CD4-positive, alpha-beta T cell treated with Interleukin-4 for 1 hour (primary cell): ENCODE results near the gene JAKMIP1.
A peak's percentile ranks its signal among the peaks of the same experiment; 100 is the strongest.
"Not testable (repeated sequence)": the region's sequence is repeated elsewhere in the genome, so short reads cannot be mapped to it uniquely, and the experiment has no call there.

Experiments
- DNase-seq, 2 donors: peaks; one replicate each; pipeline ENCODE4 v3.0.0-alpha.2; 2020 to 2022

Gene JAKMIP1

GRCh38 chr4:6008766-6009385, 191.5 kb downstream of the JAKMIP1 start:
- no peak for DNase-seq

GRCh38 chr4:6008092-6008551, 192.2 kb downstream of the JAKMIP1 start:
- no peak for DNase-seq

- DNase-seq = no peak
Observed at GRCh38 chr4:6005175-6005574, 195.2 kb downstream of the JAKMIP1 start.

GRCh38 chr4:6003485-6003884, 196.9 kb downstream of the JAKMIP1 start:
- DNase-seq = not testable (repeated sequence)

- no peak for DNase-seq
Observed at GRCh38 chr4:6002926-6003325, 197.4 kb downstream of the JAKMIP1 start.

- peak in 1 of 2 donors; percentile 7 for DNase-seq
Observed at GRCh38 chr4:6002492-6002833, 197.9 kb downstream of the JAKMIP1 start.

GRCh38 chr4:6001680-6002491, 198.5 kb downstream of the JAKMIP1 start:
- peak in 1 of 2 donors; percentile 7 for DNase-seq

GRCh38 chr4:5999830-6000365, 200.5 kb downstream of the JAKMIP1 start:
- peak in 1 of 2 donors; percentile 6 for DNase-seq

- DNase-seq = peak in 1 of 2 donors; percentile 7
Observed at GRCh38 chr4:5999356-5999755, 201.0 kb downstream of the JAKMIP1 start.

- peak; percentile 35 to 44 for DNase-seq
Observed at GRCh38 chr4:5998333-5998936, 201.9 kb downstream of the JAKMIP1 start.

- peak in 1 of 2 donors; percentile 2 for DNase-seq
Observed at GRCh38 chr4:5996641-5997040, 203.7 kb downstream of the JAKMIP1 start.

GRCh38 chr4:5995901-5996623, 204.3 kb downstream of the JAKMIP1 start:
- DNase-seq = peak in 1 of 2 donors; percentile 10

GRCh38 chr4:5993876-5994811, 206.2 kb downstream of the JAKMIP1 start:
- peak in 1 of 2 donors; percentile 7 for DNase-seq

GRCh38 chr4:5993346-5993745, 207.0 kb downstream of the JAKMIP1 start:
- DNase-seq = not testable (repeated sequence)

GRCh38 chr4:5992828-5993321, 207.5 kb downstream of the JAKMIP1 start:
- DNase-seq = peak in 1 of 2 donors; percentile 6

- DNase-seq = peak in 1 of 2 donors; percentile 2
Observed at GRCh38 chr4:5992171-5992827, 208.1 kb downstream of the JAKMIP1 start.

- no peak for DNase-seq
Observed at GRCh38 chr4:5991405-5991804, 208.9 kb downstream of the JAKMIP1 start.

GRCh38 chr4:5990446-5991160, 209.7 kb downstream of the JAKMIP1 start:
- DNase-seq = peak in 1 of 2 donors; percentile 6

GRCh38 chr4:5989236-5990225, 210.8 kb downstream of the JAKMIP1 start:
- DNase-seq = peak in 1 of 2 donors; percentile 9
